ENCODE data around the gene KLHL30.

The KLHL30 gene

GRCh38 chr2:238100049-238100820 is 38.2 kb upstream of the KLHL30 start, which contains the start of gene ESPNL:
ESPNL (plus strand) TSS chr2:238100340; CDS start chr2:238100420, 80 bp downstream.
- TF ChIP-seq NFIC (IDR thresholded peaks at IDR 0.05) (no peak), USF1 (IDR thresholded peaks at IDR 0.05) (no peak), TCF12 (IDR thresholded peaks at IDR 0.05; ENCODE audit: low read depth) (no peak), CEBPB (IDR thresholded peaks at IDR 0.05) (no peak), REST (IDR thresholded peaks at IDR 0.05; ENCODE audit: low read depth) (no peak), TEAD4 (IDR thresholded peaks at IDR 0.05) (no peak), RAD21 (IDR thresholded peaks at IDR 0.05; ENCODE audit: low read depth) (no peak), EP300 (IDR thresholded peaks at IDR 0.05; ENCODE audit: borderline replicate concordance) (no peak)

GRCh38 chr2:238100821-238101771 is 37.4 kb upstream of the KLHL30 start:
- TF ChIP-seq FOXM1 (IDR thresholded peaks at IDR 0.05; ENCODE audit: borderline replicate concordance, low read depth) (no peak), TCF12 (IDR thresholded peaks at IDR 0.05; ENCODE audit: low read depth) (no peak), TAF1 (IDR thresholded peaks at IDR 0.05; ENCODE audit: low read depth) (no peak), EGR1 (IDR thresholded peaks at IDR 0.05) (no peak), CEBPB (IDR thresholded peaks at IDR 0.05) (no peak), RAD21 (IDR thresholded peaks at IDR 0.05; ENCODE audit: low read depth) (no peak), YY1 (IDR thresholded peaks at IDR 0.05; ENCODE audit: low read depth) (no peak), EP300 (IDR thresholded peaks at IDR 0.05; ENCODE audit: borderline replicate concordance) (no peak), ZBTB7A (IDR thresholded peaks at IDR 0.05; ENCODE audit: low read depth) (no peak), CREB1 (IDR thresholded peaks at IDR 0.05; ENCODE audit: low read depth) (no peak), NFIC (IDR thresholded peaks at IDR 0.05) (no peak), TEAD4 (IDR thresholded peaks at IDR 0.05) (no peak), REST (IDR thresholded peaks at IDR 0.05; ENCODE audit: low read depth) (no peak), MAX (IDR thresholded peaks at IDR 0.05) (no peak), USF1 (IDR thresholded peaks at IDR 0.05) (no peak)

- TF ChIP-seq MAX (IDR thresholded peaks at IDR 0.05) (no peak), TCF12 (IDR thresholded peaks at IDR 0.05; ENCODE audit: low read depth) (no peak), USF1 (IDR thresholded peaks at IDR 0.05) (no peak), YY1 (IDR thresholded peaks at IDR 0.05; ENCODE audit: low read depth) (no peak), RAD21 (IDR thresholded peaks at IDR 0.05; ENCODE audit: low read depth) (no peak), FOXM1 (IDR thresholded peaks at IDR 0.05; ENCODE audit: borderline replicate concordance, low read depth) (no peak), CEBPB (IDR thresholded peaks at IDR 0.05) (no peak), EP300 (IDR thresholded peaks at IDR 0.05; ENCODE audit: borderline replicate concordance) (no peak), TEAD4 (IDR thresholded peaks at IDR 0.05) (no peak), EGR1 (IDR thresholded peaks at IDR 0.05) (no peak), ZBTB7A (IDR thresholded peaks at IDR 0.05; ENCODE audit: low read depth) (no peak), CREB1 (IDR thresholded peaks at IDR 0.05; ENCODE audit: low read depth) (no peak), REST (IDR thresholded peaks at IDR 0.05; ENCODE audit: low read depth) (no peak), NFIC (IDR thresholded peaks at IDR 0.05) (no peak), TAF1 (IDR thresholded peaks at IDR 0.05; ENCODE audit: low read depth) (no peak)
Measured at GRCh38 chr2:238101891-238102841, 36.3 kb upstream of the KLHL30 start.

All from Ishikawa (cell line).